HCT116 (cell line): Measurements from ENCODE around the gene ABHD14A. TPM values are rescaled to one million over a fixed set of nuclear protein-coding genes. Genes with fewer than 3 reads are reported as not detected.
A peak's percentile ranks its signal among the peaks of the same experiment; 100 is the strongest.

Experiments
- ATAC-seq: fragments of 200-7000 bp; cut with Tn5 transposase; 2 replicates; pipeline ENCODE4 v1.9.1; 2020; ENCODE audit warnings: mild to moderate bottlenecking, moderate library complexity
- BruUV-seq: library from RNA; stranded (reverse); fragments of 400-500 nt; replicated peaks from 2 replicates; lab custom pipeline; 2021; lab: Mats Ljungman, UMichigan
- CTCF ChIA-PET: fragments of 300-600 bp; sonication (Branson Sonifier 250); formaldehyde crosslinking; loops from one replicate; lab custom pipeline; 2021; ENCODE audit warnings: antibody characterized with exemption; lab: Charles Lee
- POLR2A ChIA-PET: fragments of 300-600, 350-600 bp; sonication (Branson Sonifier 250); formaldehyde crosslinking; loops from one replicate; lab custom pipeline; 2021; ENCODE audit warnings: antibody characterized with exemption; lab: Charles Lee
- RAD21 ChIA-PET, 2 experiments: fragments of 300-600 bp; sonication (Branson Sonifier 250); formaldehyde crosslinking; loops; one replicate each; lab custom pipeline; 2023; ENCODE audit warnings: low total read pairs in 2 of 2; ENCODE audit not compliant: uncharacterized antibody in 2 of 2, unreplicated experiment in 2 of 2, low non-redundant PET in 1 of 2; lab: Charles Lee
- DNase-seq: peaks from one replicate; pipeline ENCODE4 v3.0.0-alpha.2; 2010; ENCODE audit warnings: low read depth, low spot score
- H2AFZ ChIP-seq: fragments of 200-600 bp; shearing (Covaris generic), sonication (generic); 2 replicates; pipeline ENCODE4 v1.6.1; 2017; ENCODE audit warnings: low read depth, mixed run types, mixed read lengths, antibody characterized with exemption, low read length; ENCODE audit not compliant: poor library complexity, severe bottlenecking
- H3K27ac ChIP-seq: 2 replicates; pipeline ENCODE4 v1.5.1; 2012; ENCODE audit warnings: low read depth, low read length
- H3K27me3 ChIP-seq: fragments of 200-600 bp; sonication (generic); 2 replicates; pipeline ENCODE4 v1.6.1; 2016; ENCODE audit warnings: mixed run types, low read length, mixed read lengths; ENCODE audit not compliant: insufficient read depth
- H3K36me3 ChIP-seq, 2 experiments: fragments of 200-500 bp in 1 of 2; fragments of 200-600 bp in 1 of 2; sonication (Bioruptor generic) in 1 of 2; sonication (generic) in 1 of 2; 2 replicates each; pipeline versions ENCODE4 v1.5.1 to v1.6.1; 2014 to 2016; ENCODE audit warnings: low read length in 2 of 2, inconsistent platforms in 1 of 2, mixed read lengths in 1 of 2, mixed run types in 1 of 2; ENCODE audit not compliant: insufficient read depth in 2 of 2, control insufficient read depth in 1 of 2
- H3K4me1 ChIP-seq, 2 experiments: fragments of 200-600 bp in 1 of 2; sonication (generic) in 1 of 2; 2 replicates each; pipeline versions ENCODE4 v1.5.1 to v1.6.1; 2012 to 2017; ENCODE audit warnings: low read length in 2 of 2, inconsistent platforms in 1 of 2, mild to moderate bottlenecking in 1 of 2, mixed read lengths in 1 of 2, mixed run types in 1 of 2, moderate library complexity in 1 of 2; ENCODE audit not compliant: insufficient read depth in 2 of 2, control insufficient read depth in 1 of 2
- H3K4me2 ChIP-seq: fragments of 200-600 bp; sonication (generic); 2 replicates; pipeline ENCODE4 v1.6.1; 2017; ENCODE audit warnings: mixed run types, low read length, mixed read lengths
- H3K4me3 ChIP-seq, 2 experiments: fragments of 200-600 bp in 1 of 2; sonication (generic) in 1 of 2; replicated peaks in 1 of 2; 2 replicates each; pipeline ENCODE4 v1.5.1; 2011 to 2016; ENCODE audit warnings: low read length in 2 of 2, control low read depth in 1 of 2, low read depth in 1 of 2, mild to moderate bottlenecking in 1 of 2, mixed read lengths in 1 of 2, mixed run types in 1 of 2
- H3K79me2 ChIP-seq: fragments of 200-600 bp; sonication (generic); 2 replicates; pipeline ENCODE4 v1.6.1; 2017; ENCODE audit warnings: mild to moderate bottlenecking, mixed run types, low read length, moderate library complexity, mixed read lengths; ENCODE audit not compliant: insufficient read depth
- H3K9ac ChIP-seq: fragments of 200-600 bp; sonication (generic); 2 replicates; pipeline ENCODE4 v1.6.1; 2016; ENCODE audit warnings: low read length, mixed read lengths
- H3K9me2 ChIP-seq: fragments of 200-600 bp; sonication (generic), shearing (Covaris generic); 2 replicates; pipeline ENCODE4 v1.6.1; 2017; ENCODE audit warnings: mixed run types, mild to moderate bottlenecking, moderate library complexity; ENCODE audit not compliant: insufficient read depth
- H3K9me3 ChIP-seq, 2 experiments: fragments of 200-500 bp in 1 of 2; fragments of 200-600 bp in 1 of 2; sonication (Bioruptor generic) in 1 of 2; sonication (generic) in 1 of 2; 2 replicates each; pipeline ENCODE4 v1.6.1; 2014 to 2017; ENCODE audit warnings: low read length in 2 of 2, mixed read lengths in 2 of 2, inconsistent platforms in 1 of 2, low read depth in 1 of 2, mild to moderate bottlenecking in 1 of 2, mixed run types in 1 of 2, moderate library complexity in 1 of 2; ENCODE audit not compliant: control insufficient read depth in 1 of 2, insufficient read depth in 1 of 2
- H4K20me1 ChIP-seq: fragments of 200-600 bp; sonication (generic), shearing (Covaris generic); 2 replicates; pipeline ENCODE4 v1.6.1; 2017; ENCODE audit warnings: mixed run types, mild to moderate bottlenecking, moderate library complexity; ENCODE audit not compliant: insufficient read depth
- CEBPB ChIP-seq: IDR thresholded peaks from 2 replicates; pipeline ENCODE4 v1.6.1; 2012; ENCODE audit warnings: low read depth
- EGR1 ChIP-seq: IDR thresholded peaks from 2 replicates; pipeline ENCODE4 v1.6.1; 2012; ENCODE audit warnings: low read depth
- ELF1 ChIP-seq: IDR thresholded peaks from 2 replicates; pipeline ENCODE4 v1.6.1; 2012; ENCODE audit warnings: low read depth, borderline replicate concordance
- EZH2 ChIP-seq: fragments of 200-600 bp; sonication (generic); IDR thresholded peaks from 2 replicates; pipeline ENCODE4 v1.6.1; 2017; ENCODE audit warnings: antibody characterized with exemption, mixed run types
- EZH2phosphoT487 ChIP-seq: fragments of 200-600 bp; IDR thresholded peaks from 2 replicates; pipeline ENCODE4 v1.6.1; 2018; ENCODE audit warnings: antibody characterized with exemption, borderline replicate concordance
- FOSL1 ChIP-seq: IDR thresholded peaks from 2 replicates; pipeline ENCODE4 v1.6.1; 2012; ENCODE audit warnings: low read depth
- JUND ChIP-seq: IDR thresholded peaks from 2 replicates; pipeline ENCODE4 v1.6.1; 2012
- POLR2A ChIP-seq: IDR thresholded peaks from 2 replicates; pipeline ENCODE4 v1.7.0; 2011; ENCODE audit warnings: borderline replicate concordance; ENCODE audit not compliant: insufficient read depth, insufficient read length; ENCODE audit errors: extremely low read depth
- SIN3A ChIP-seq: IDR thresholded peaks from 2 replicates; pipeline ENCODE4 v1.6.1; 2012; ENCODE audit warnings: low read depth
- TCF7L2 ChIP-seq: IDR thresholded peaks from 2 replicates; pipeline ENCODE4 v1.7.0; 2011; ENCODE audit warnings: borderline replicate concordance, inconsistent platforms; ENCODE audit not compliant: insufficient read depth, insufficient read length; ENCODE audit errors: extremely low read depth
- YY1 ChIP-seq: IDR thresholded peaks from 2 replicates; pipeline ENCODE4 v1.6.1; 2011; ENCODE audit warnings: low read length, low read depth, moderate library complexity, mild to moderate bottlenecking; ENCODE audit not compliant: insufficient replicate concordance; ENCODE audit errors: extremely low read depth
- ZFX ChIP-seq: fragments of 450-650 bp; IDR thresholded peaks from 2 replicates; pipeline ENCODE4 v1.6.1; 2017
- ZNF274 ChIP-seq: fragments of 200-500 bp; sonication (Bioruptor generic); IDR thresholded peaks from 2 replicates; pipeline ENCODE4 v1.6.1; 2014; ENCODE audit warnings: mild to moderate bottlenecking, low read depth, low read length, inconsistent platforms
- intact Hi-C: fragments of 100-400 bp; cut with micrococcal nuclease; formaldehyde crosslinking; loops from 2 replicates; pipeline ENCODE4 v1.10.0; 2022
- total RNA-seq: library from RNA; stranded (reverse); gene quantifications from one replicate; pipeline ENCODE4 v1.2.1, GENCODE V29; 2021; ENCODE audit not compliant: unreplicated experiment
- TF ChIP-seq, protein P1 (sequence below): IDR thresholded peaks from 2 replicates; pipeline ENCODE4 v1.6.1; 2011; ENCODE audit warnings: mild to moderate bottlenecking, low read length, moderate library complexity; ENCODE audit not compliant: insufficient replicate concordance; ENCODE audit errors: extremely low read depth
- TF ChIP-seq, protein P2 (sequence below): IDR thresholded peaks from 2 replicates; pipeline ENCODE4 v1.6.1; 2012
- TF ChIP-seq, protein P3 (sequence below): IDR thresholded peaks from 2 replicates; pipeline ENCODE4 v1.6.1; 2012; ENCODE audit warnings: low read depth

Gene ABHD14A
- total RNA-seq, 1 experiment from 2014 or later = 11.6 TPM

GRCh38 chr3:51983578-51984268, 8.9 kb downstream of the ABHD14A start:
- Histone ChIP-seq H3K4me2 (peak overlapping the region; percentile 98), H4K20me1 (no peaks in the 10 kb centered on the region), H3K9ac (peak overlapping the region; percentile 79), H3K27me3 (no peaks in the 10 kb centered on the region), H3K9me3 (no peaks in the 10 kb centered on the region), H3K27ac (peak overlapping the region; percentile 82), H3K79me2 (peaks cover 12% of the 10 kb centered on the region), H3K4me3 (peak overlapping the region; percentile 75 to 86), H2AFZ (no peak overlapping the region), H3K4me1 (peaks cover 24 to 56% of the 10 kb centered on the region in 2 experiments), H3K9me2 (no peaks in the 10 kb centered on the region), H3K36me3 (no peaks in the 10 kb centered on the region)
- TSS peak; percentile 93 for BruUV-seq
- DNase-seq = no peak
- no peak for TF ChIP-seq EZH2
- no peak for TF ChIP-seq SIN3A
- no peak for TF ChIP-seq EGR1
- TF ChIP-seq TCF7L2 = no peak
- TF ChIP-seq, protein P1, sequence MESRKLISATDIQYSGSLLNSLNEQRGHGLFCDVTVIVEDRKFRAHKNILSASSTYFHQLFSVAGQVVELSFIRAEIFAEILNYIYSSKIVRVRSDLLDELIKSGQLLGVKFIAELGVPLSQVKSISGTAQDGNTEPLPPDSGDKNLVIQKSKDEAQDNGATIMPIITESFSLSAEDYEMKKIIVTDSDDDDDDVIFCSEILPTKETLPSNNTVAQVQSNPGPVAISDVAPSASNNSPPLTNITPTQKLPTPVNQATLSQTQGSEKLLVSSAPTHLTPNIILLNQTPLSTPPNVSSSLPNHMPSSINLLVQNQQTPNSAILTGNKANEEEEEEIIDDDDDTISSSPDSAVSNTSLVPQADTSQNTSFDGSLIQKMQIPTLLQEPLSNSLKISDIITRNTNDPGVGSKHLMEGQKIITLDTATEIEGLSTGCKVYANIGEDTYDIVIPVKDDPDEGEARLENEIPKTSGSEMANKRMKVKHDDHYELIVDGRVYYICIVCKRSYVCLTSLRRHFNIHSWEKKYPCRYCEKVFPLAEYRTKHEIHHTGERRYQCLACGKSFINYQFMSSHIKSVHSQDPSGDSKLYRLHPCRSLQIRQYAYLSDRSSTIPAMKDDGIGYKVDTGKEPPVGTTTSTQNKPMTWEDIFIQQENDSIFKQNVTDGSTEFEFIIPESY = no peak
- no peak for TF ChIP-seq EZH2phosphoT487
- no peak for TF ChIP-seq CEBPB
- TF ChIP-seq POLR2A = no peak
- no peak for TF ChIP-seq JUND
- TF ChIP-seq ZFX = no peak
- TF ChIP-seq YY1 = no peak
- TF ChIP-seq ZNF274 = no peak
- TF ChIP-seq ELF1 = no peak
- TF ChIP-seq, protein P2, sequence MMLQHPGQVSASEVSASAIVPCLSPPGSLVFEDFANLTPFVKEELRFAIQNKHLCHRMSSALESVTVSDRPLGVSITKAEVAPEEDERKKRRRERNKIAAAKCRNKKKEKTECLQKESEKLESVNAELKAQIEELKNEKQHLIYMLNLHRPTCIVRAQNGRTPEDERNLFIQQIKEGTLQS = no peak
- no peak for TF ChIP-seq FOSL1
- TF ChIP-seq, protein P3, sequence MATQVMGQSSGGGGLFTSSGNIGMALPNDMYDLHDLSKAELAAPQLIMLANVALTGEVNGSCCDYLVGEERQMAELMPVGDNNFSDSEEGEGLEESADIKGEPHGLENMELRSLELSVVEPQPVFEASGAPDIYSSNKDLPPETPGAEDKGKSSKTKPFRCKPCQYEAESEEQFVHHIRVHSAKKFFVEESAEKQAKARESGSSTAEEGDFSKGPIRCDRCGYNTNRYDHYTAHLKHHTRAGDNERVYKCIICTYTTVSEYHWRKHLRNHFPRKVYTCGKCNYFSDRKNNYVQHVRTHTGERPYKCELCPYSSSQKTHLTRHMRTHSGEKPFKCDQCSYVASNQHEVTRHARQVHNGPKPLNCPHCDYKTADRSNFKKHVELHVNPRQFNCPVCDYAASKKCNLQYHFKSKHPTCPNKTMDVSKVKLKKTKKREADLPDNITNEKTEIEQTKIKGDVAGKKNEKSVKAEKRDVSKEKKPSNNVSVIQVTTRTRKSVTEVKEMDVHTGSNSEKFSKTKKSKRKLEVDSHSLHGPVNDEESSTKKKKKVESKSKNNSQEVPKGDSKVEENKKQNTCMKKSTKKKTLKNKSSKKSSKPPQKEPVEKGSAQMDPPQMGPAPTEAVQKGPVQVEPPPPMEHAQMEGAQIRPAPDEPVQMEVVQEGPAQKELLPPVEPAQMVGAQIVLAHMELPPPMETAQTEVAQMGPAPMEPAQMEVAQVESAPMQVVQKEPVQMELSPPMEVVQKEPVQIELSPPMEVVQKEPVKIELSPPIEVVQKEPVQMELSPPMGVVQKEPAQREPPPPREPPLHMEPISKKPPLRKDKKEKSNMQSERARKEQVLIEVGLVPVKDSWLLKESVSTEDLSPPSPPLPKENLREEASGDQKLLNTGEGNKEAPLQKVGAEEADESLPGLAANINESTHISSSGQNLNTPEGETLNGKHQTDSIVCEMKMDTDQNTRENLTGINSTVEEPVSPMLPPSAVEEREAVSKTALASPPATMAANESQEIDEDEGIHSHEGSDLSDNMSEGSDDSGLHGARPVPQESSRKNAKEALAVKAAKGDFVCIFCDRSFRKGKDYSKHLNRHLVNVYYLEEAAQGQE = no peak
- POLR2A ChIA-PET = interaction anchor here (0.7 to 4.3 kb wide), 10 partner anchors 7 to 213 kb away, joined by 3 to 47 read pairs (median 6); partner anchors contain the start of genes ABHD14A, ABHD14B, PARP3 and RPL29
- intact Hi-C loops = loop anchor here (5.0 kb wide), 1 partner anchor 266 kb away; no protein-coding TSS in a partner anchor
- RAD21 ChIA-PET = interaction anchor here in 1 of 2 experiments (1.1 kb wide), 1 partner anchor 10 kb away, joined by 3 read pairs; no protein-coding TSS in a partner anchor
- CTCF ChIA-PET = interaction anchor here (0.9 to 3.3 kb wide), 8 partner anchors 7 to 265 kb away, joined by 4 to 47 read pairs (median 8); partner anchors contain the start of genes ABHD14A, ABHD14B, PARP3 and RPL29
- ATAC-seq = no peak
